Kidney glomerular epithelial cell (primary cell): ENCODE measurements around the gene TRPM3.

ENCODE experiments used
- DNase-seq: peaks from one replicate; lab custom pipeline; 2025; lab: John Stamatoyannopoulos, UW

Gene TRPM3

GRCh38 chr9:70607926-70608325, 513.5 kb downstream of the TRPM3 start:
- DNase-seq = no peak

GRCh38 chr9:70607329-70607728, 514.1 kb downstream of the TRPM3 start:
- no peak for DNase-seq

GRCh38 chr9:70603020-70603411, 518.4 kb downstream of the TRPM3 start:
- no peak for DNase-seq

- DNase-seq = peak; percentile 69
Measured at GRCh38 chr9:70602321-70603019, 519.0 kb downstream of the TRPM3 start.

- peak; percentile 25 for DNase-seq
Measured at GRCh38 chr9:70601000-70601951, 520.1 kb downstream of the TRPM3 start.

GRCh38 chr9:70600506-70600905, 520.9 kb downstream of the TRPM3 start:
- no peak for DNase-seq

- DNase-seq = no peak
Measured at GRCh38 chr9:70597886-70598285, 523.5 kb downstream of the TRPM3 start.

- no peak for DNase-seq
Measured at GRCh38 chr9:70595211-70595610, 526.2 kb downstream of the TRPM3 start.

- no peak for DNase-seq
Measured at GRCh38 chr9:70594386-70594944, 527.0 kb downstream of the TRPM3 start.

- DNase-seq = no peak
Measured at GRCh38 chr9:70593241-70593640, 528.2 kb downstream of the TRPM3 start.

- DNase-seq = no peak
Measured at GRCh38 chr9:70590315-70590677, 531.1 kb downstream of the TRPM3 start.

- no peak for DNase-seq
Measured at GRCh38 chr9:70589571-70590314, 531.7 kb downstream of the TRPM3 start.

- no peak for DNase-seq
Measured at GRCh38 chr9:70588999-70589398, 532.4 kb downstream of the TRPM3 start.

GRCh38 chr9:70588381-70588780, 533.0 kb downstream of the TRPM3 start:
- DNase-seq = no peak

GRCh38 chr9:70587201-70587600, 534.2 kb downstream of the TRPM3 start:
- no peak for DNase-seq

- no peak for DNase-seq
Measured at GRCh38 chr9:70586476-70586875, 534.9 kb downstream of the TRPM3 start.

- DNase-seq = no peak
Measured at GRCh38 chr9:70581955-70582350, 539.5 kb downstream of the TRPM3 start.

- no peak for DNase-seq
Measured at GRCh38 chr9:70581214-70581954, 540.0 kb downstream of the TRPM3 start.

- no peak for DNase-seq
Measured at GRCh38 chr9:70580606-70581195, 540.7 kb downstream of the TRPM3 start.

- no peak for DNase-seq
Measured at GRCh38 chr9:70579686-70580085, 541.7 kb downstream of the TRPM3 start.

- no peak for DNase-seq
Measured at GRCh38 chr9:70578720-70579119, 542.7 kb downstream of the TRPM3 start.
